Measurements from ENCODE around the gene HEATR9.
A peak's percentile ranks its signal among the peaks of the same experiment; 100 is the strongest.
"Not testable (repeated sequence)": the region's sequence is repeated elsewhere in the genome, so short reads cannot be mapped to it uniquely, and the experiment has no call there.

HEATR9 gene

GRCh38 chr17:35868737-35869136 lies at the start of gene HEATR9:
Gene HEATR9, minus strand, starts transcription at chr17:35868891. Its CDS starts 149 bp downstream, at chr17:35868742.
- no peak for DNase-seq

GRCh38 chr17:35917519-35918213 lies 49.0 kb upstream of the HEATR9 start:
- no peak for DNase-seq

- DNase-seq = no peak
Observed at GRCh38 chr17:35915153-35915964, 46.7 kb upstream of the HEATR9 start.

DNA sequence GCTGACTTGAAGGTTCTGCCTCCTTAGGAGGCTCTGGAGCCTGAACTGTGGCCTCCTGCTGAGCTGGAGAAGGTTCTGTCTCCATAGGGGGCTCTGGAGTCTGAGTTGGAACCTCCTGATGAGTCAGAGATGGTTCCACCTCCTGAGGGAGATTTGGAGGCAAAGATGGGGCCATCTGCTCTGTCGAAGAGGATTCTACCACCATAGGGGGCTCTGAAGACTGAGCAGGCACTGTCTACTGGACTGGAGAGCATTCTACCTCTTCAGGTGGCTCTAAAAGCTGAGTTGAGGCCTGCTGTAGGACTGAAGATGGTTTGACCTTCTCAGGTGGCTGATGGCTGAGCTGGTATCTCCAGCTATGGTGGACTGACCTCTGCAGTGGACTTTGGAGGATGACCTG lies 45.7 kb upstream of the HEATR9 start:
- no peak for DNase-seq

DNA sequence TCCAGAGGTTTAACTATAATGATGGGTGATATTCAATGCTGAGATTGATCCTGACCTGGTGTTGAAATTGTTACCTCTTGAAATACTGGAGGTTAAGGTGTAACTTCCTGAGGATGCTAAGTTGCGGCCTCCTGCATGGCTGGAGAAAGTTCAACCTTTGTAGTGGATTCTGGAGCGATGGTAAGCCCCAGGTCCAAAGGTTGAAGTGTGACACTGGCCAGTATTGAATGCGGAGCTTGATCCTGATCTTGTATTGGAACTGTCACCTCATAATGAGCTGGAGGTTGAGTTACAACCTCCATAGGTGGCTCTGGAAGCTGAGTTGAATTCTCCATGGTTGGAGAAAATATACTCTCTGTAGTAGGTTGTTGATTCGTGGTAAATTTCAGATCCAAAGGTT lies 44.9 kb upstream of the HEATR9 start:
- DNase-seq = no peak

DNA sequence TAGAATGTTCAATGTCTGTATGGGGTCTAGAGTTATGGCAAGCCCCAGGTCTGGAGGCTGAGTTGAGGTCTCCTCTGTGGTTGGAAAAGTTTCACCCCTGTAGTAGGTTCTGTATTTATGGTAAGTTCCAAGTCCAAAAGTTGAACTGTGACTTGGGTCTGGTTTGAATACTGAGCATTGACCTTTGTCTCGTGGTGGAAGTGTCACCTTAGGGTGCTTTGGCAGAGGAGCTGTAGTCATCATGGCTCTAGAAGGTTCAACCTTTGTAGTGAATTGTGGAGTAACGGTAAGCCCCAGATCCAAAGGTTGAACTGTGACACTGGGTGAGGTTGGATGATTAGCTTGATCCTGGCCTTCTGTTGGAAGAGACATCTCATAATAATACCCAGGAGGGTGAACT lies 44.3 kb upstream of the HEATR9 start:
- DNase-seq = no peak

GRCh38 chr17:35912339-35912912 lies 43.7 kb upstream of the HEATR9 start:
- DNase-seq = no peak

- no peak for DNase-seq
Observed at GRCh38 chr17:35909408-35909807, 40.7 kb upstream of the HEATR9 start.

- no peak for DNase-seq
Observed at GRCh38 chr17:35907691-35908090, 39.0 kb upstream of the HEATR9 start.

- no peak for DNase-seq
Observed at GRCh38 chr17:35906926-35907637, 38.4 kb upstream of the HEATR9 start.

GRCh38 chr17:35906191-35906925 lies 37.7 kb upstream of the HEATR9 start:
- no peak for DNase-seq

GRCh38 chr17:35903451-35903850 lies 34.8 kb upstream of the HEATR9 start:
- DNase-seq = no peak

DNA sequence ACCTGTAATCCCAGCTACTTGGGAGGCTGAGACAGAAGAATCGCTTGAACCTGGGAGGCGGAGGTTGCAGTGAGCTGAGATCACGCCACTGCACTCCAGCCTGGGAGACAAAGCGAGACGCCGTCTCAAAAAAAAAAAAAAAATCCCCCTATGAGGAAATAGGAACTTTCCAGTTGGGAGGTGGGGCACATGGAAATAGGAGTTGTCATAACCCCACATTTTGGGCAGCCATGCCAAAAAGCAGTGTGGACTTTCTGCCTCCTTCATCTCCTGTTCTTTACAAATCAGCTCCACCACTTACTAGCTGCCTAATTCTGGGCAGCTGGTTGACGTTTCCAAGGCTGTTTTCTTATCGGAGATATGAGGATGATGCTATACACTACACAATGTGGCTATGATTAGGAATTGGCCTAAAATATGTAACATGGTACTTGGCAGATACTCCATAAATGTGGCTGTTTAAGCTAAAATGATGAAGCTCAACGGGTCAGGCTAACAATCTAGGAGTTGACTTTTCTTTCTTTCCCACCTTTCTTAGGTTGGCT lies 33.0 kb upstream of the HEATR9 start:
- no peak for DNase-seq

DNA sequence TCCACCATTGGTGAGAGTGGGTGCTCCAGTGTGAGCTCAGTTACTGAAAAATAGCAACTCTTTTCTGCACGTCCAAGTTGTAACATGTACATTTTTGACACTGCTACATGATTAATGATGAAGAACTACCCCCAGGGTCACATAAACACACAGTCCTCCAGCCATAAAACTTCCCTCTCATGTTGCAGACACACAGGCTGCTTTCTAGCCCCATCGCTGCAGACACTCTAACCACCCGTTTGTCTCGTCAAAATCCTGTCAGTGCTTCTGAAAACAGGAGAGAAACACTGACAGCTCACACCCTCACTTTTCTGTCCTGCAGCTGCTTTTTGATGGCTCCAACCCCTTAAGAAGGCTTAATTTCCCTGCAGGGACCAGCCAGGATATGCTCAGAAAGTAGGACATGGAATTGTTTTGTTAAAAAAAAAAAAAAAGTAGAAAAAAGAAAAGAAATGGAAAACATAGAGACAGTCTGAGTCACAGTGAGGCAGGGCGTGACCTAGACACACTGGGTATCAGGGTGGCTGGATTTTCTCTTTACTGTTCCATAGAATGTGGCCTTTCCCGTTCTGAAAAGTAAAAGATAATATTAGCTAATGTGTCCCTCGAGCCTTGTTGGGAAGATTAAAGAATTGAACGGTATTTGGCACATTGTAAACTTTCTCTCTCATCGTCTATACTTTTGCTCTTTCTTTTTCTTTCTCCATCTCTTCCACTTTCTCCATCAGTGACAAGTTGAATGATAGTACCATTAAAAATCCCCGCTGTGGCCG lies 32.2 kb upstream of the HEATR9 start:
- no peak for DNase-seq

- no peak for DNase-seq
Observed at GRCh38 chr17:35900280-35900679, 31.6 kb upstream of the HEATR9 start.

- DNase-seq = no peak
Observed at GRCh38 chr17:35898283-35899070, 29.8 kb upstream of the HEATR9 start.

DNA sequence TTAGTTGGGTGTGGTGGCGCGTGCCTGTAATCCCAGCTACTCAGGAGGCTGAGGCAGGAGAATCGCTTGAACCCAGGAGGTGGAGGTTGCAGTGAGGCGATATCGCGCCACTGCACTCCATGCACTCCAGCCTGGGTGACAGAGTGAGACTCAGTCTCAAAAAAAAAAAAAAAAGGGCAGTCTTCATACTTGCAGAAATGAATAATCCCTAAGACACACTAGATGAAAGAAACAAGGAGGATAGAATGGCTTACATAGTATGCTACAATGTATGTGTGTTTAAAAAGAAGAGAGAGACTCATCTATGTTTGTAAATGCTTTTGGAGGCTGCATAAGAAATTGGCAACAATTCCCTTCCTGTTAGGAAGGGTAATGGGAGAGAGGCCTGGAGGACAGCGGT lies 29.1 kb upstream of the HEATR9 start:
- DNase-seq = not testable (repeated sequence)

- DNase-seq = peak; percentile 87
Observed at GRCh38 chr17:35895636-35896587, 27.2 kb upstream of the HEATR9 start.

GRCh38 chr17:35894206-35894605 lies 25.5 kb upstream of the HEATR9 start:
- no peak for DNase-seq
